Measurements from ENCODE around the gene HAUS2. TPM values are rescaled to one million over a fixed set of nuclear protein-coding genes. Genes with fewer than 3 reads are reported as not detected.

HAUS2 gene
- total RNA-seq, 1 experiment from 2014 or later: 41.3 TPM

DNA sequence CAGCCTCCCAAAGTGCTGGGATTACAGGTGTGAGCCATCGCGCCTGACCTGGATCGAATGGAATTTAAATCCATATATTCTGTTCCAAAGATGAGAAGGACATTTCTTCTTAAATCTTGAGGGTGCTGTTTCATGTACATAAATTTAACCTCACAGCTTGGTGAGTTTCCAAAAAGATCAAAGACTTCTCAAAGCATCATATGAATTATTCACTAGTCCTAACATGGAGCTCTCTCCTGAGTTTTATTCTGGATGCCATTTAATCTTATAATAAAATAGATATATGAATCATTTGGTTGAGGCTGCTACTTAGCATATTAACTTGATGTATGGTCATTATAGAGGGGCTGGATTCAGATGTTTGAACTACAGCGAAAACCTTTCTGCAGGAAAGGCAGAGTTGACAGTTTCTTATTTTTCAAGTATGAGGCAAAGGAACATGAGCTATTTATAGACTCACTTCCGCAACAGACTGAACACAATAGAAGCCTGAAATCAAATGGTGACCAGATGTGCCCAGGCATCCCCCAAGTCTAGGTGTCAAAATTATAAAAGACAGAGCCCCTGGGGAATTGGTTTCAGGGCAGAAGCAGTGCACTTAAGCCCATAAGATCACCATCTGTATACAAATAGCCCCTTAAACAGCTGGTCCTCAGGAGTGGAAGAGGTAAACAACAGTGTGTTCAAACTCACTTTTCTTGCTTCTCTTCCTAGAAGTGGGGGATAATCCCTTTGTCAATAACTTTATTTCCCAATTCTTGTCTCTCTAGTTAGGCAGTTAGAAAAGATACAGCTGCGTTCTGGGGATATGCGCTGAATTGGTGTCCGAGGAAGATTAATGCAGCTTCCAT, 56.5 kb downstream of the HAUS2 start:
- no peak for DNase-seq (ENCODE audit: extremely low read depth, low read depth)

DNA sequence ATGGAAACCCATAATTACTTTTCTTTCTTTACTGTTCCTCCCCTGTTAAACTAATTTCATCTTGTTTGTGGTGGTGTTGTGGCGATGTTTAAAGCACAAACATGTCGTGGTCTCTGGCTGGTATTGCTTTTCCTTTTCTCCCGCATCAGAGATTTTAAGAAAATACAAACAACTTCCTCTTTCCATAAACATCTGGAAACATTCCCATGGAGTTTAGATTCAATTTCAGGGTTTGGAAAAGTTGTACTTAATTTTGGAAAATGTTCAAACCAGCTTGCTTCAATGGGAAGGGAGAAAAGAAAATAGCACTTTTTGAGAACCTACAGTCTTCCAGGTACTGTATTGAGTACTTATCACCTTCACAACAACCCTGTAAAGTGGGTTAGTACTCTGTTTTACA, 57.2 kb downstream of the HAUS2 start:
- no peak for DNase-seq (ENCODE audit: extremely low read depth, low read depth)

DNA sequence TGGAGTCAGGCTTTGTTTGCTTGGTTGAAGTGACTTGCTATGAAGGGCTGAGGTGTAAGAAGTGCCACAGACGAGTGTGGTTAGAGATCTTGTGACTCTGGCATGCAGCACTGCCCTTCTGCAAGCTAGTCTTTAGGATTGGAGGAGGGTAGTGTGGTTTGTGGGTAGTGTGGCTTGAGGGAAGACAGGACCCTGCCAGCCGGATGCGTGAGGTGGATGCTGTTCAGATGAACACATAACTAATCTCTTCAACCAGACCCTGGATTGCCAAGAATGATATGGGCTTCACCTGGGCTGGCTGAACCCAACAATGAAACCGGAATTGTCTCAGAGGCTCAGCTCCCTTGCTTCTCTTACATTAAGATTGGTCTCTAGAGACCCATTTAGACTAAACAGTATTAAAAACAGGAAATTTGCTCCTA, 59.5 kb downstream of the HAUS2 start:
- DNase-seq (ENCODE audit: extremely low read depth, low read depth): no peak

DNA sequence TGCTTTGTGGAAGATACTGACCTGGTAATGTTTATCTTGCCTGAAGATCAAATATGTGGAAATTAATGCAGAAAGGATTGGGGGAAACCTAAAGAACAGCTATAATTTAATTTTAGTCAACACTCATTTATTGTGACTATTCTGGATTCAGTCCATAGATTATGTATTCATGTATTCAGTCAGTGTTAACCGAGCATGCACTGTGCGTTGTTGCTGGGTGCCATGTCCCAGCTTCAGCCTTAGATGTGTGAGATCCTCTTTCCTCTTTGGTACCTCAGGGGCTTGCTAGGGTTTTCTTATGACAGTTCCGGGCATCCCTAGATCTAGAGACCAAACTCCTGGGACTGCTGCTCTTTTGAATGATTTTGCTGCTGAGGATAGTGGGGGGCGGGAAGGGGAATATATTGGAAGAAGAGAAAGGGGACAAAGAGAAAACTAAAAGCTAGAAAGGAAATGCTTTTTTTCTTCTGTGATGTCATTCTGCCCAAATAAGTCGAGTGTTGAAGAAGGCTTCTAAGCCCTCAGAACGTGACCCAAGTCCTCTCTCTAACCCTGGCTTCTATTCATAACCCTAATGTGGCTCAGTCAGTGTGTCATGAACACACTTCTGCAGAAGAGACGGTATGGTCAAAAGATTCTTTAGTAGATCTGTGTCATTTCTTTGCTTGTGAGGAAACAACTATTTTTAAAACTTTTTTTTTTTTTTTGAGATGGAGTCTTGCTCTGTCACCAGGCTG, 60.3 kb downstream of the HAUS2 start:
- no peak for DNase-seq (ENCODE audit: extremely low read depth, low read depth)

DNA sequence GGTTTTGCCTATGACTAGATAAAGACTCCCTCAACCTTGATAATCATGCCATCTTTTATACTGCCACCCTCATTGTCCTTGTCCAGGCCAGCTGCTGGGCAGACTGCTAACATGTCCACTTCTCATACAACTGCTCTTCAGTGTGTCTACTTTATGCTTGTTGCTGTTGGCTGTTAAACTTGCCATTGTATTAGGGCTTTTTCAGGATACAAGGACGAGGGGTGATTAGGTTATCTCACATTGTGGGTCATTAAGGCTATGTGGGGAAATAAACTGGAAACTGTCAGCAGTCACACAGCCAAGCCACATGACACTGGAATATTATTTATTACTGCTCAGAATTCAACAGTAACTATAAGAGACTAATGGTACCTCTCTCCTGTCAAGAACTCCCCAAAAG, 62.9 kb downstream of the HAUS2 start:
- no peak for DNase-seq (ENCODE audit: extremely low read depth, low read depth)

DNA sequence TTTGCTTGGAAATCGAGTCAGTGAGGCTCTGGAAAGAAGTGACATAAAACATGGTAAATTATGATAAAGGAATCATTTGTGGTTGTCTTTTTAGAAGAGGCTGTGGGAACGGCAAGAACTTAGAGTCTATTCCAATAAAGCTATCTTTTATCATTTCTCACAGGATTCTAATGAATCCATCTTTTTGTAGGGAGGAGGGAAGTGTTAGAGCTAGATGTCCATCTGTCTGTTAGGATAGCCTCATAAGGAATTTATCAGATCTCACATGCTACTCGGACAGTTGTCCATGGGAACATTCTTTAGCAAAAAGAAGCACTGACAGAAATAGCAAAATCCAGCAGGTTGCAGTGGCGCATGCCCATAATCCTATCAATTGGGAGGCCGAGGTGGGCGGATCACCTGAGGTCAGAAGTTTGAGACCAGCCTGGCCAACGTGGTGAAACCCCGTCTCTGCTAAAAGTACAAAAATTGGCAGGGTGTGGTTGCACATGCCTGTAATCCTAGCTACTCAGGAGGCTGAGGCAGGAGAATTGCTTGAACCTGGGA, 63.8 kb downstream of the HAUS2 start:
- DNase-seq (ENCODE audit: extremely low read depth, low read depth): no peak

DNA sequence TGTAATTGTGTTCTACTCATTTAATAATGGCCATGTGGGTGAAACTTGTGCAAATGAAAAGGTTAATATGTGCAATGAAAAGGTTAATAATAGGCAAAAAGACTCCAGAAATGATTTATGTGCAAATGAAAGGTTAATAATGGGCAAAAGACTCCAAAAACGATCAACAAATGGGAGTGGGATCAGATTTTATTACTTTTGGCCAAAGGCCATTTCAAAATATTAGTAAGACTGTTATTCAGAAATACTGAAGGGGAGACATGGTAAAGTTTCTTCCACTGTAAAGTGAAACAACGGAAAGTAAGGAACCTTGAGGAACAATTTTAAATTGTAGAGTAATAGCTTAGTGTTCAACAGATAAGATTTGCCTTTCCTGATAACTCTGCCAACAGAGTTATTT, 67.5 kb downstream of the HAUS2 start:
- DNase-seq (ENCODE audit: extremely low read depth, low read depth): no peak

Other genes starting within 250 kb of the HAUS2 start
- 0.43 and 1.6 TPM in 2 replicates for gene CAPN3, start 189.3 kb upstream of the HAUS2 start, total RNA-seq (2014; rRNA removed; shearing (Covaris generic))
- 24.7 and 28.2 TPM in 2 replicates for gene ZNF106, start 57.7 kb upstream of the HAUS2 start, total RNA-seq (2014; rRNA removed; shearing (Covaris generic))
- 31.6 and 37.9 TPM in 2 replicates for gene SNAP23, start 53.2 kb upstream of the HAUS2 start, total RNA-seq (2014; rRNA removed; shearing (Covaris generic))
- 19.8 TPM in 2 replicates for gene LRRC57, start within 50 bp of the HAUS2 start, total RNA-seq (2014; rRNA removed; shearing (Covaris generic))
- gene STARD9, start 26.8 kb downstream of the HAUS2 start, total RNA-seq (2014; rRNA removed; shearing (Covaris generic)): 1.9 and 2.1 TPM in 2 replicates
- 10.6 and 11.1 TPM in 2 replicates for gene CDAN1, start 188.3 kb downstream of the HAUS2 start, total RNA-seq (2014; rRNA removed; shearing (Covaris generic))